ENCODE results near the gene ENDOU. TPM values are rescaled to one million over a fixed set of nuclear protein-coding genes. Genes with fewer than 3 reads are reported as not detected.
A peak's percentile ranks its signal among the peaks of the same experiment; 100 is the strongest.

The ENDOU gene
- total and polyA plus RNA-seq, 2 experiments from 2014 or later = 0.22 TPM; not detected in 1

DNA sequence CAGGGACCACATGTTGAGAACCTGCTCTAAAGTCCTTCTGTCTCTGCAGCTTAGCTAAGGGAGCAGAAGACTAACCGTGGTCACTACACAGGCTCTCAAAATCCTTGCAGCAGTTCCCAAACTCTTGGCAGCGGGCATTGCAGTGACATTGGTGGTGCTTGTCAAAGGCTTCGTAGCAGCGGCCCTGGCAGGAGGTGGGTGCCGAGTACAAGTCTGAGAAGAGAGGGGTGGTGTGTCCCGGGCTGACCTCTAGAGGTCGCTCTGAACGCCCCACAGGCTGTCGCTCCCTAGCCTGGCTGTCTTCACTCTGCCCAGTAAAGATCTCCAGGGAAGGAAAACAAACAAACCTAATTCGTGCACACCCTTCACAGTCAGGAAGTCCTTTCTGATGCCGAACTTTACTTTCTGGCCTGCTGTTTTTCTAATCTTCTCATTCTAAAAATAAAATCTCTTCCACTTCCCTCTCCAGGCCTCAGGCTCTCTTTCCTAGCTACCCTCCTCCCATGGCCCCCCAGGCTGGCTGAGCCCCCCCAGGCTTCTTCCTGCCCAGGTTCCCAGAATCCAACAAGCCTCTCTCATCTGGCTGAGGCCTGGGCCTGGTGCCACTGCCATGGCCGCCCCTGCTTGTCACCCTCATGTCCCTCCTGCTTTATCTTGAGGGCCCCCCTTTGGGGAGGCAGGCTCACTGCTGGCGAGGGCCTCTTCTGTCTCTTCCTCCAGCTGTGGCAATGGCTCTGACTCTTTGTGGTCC is 7.7 kb downstream of the ENDOU start:
- H3K27ac ChIP-seq = peak overlapping the region; percentile 55
- no peaks in the 10 kb centered on the region for H3K79me2 ChIP-seq (ENCODE audit: insufficient read depth)
- peak overlapping the region; percentile 49 for H3K4me2 ChIP-seq (ENCODE audit: unreplicated experiment)
- H3F3A ChIP-seq (ENCODE audit: insufficient read depth) = no peaks in the 10 kb centered on the region
- peak overlapping the region; percentile 82 for H3K9ac ChIP-seq
- no peaks in the 10 kb centered on the region for H3K27me3 ChIP-seq (replicated peaks; ENCODE audit: insufficient read depth)
- TF ChIP-seq EZH2 (IDR thresholded peaks at IDR 0.05; ENCODE audit: insufficient read depth, poor library complexity, severe bottlenecking) (no peak), EZH2phosphoT487 (IDR thresholded peaks at IDR 0.05; ENCODE audit: insufficient read depth, low read depth) (no peak)
- H3K36me3 ChIP-seq (ENCODE audit: low read depth) = no peaks in the 10 kb centered on the region
- peak overlapping the region; percentile 93 for H2AFZ ChIP-seq
- H3K4me1 ChIP-seq (ENCODE audit: insufficient read depth) = peaks cover 16% of the 10 kb centered on the region
- no peaks in the 10 kb centered on the region for H3K9me2 ChIP-seq (ENCODE audit: insufficient read depth)
- no peaks in the 10 kb centered on the region for H4K20me1 ChIP-seq (ENCODE audit: insufficient read depth)
- in situ Hi-C loops (cut with MboI) = no loop called here
- no peaks in the 10 kb centered on the region for H3K9me3 ChIP-seq (ENCODE audit: low read depth)
- DNase-seq = peak; percentile 88
- no peak overlapping the region for H3K4me3 ChIP-seq
- WGBS, 2 experiments (ENCODE audit: low coverage in 1 of 2, low lambda C conversion rate in 2 of 2, missing lambda C conversion rate in 2 of 2) = 16% methylated on average over 13 of the region's 13 CpGs

DNA sequence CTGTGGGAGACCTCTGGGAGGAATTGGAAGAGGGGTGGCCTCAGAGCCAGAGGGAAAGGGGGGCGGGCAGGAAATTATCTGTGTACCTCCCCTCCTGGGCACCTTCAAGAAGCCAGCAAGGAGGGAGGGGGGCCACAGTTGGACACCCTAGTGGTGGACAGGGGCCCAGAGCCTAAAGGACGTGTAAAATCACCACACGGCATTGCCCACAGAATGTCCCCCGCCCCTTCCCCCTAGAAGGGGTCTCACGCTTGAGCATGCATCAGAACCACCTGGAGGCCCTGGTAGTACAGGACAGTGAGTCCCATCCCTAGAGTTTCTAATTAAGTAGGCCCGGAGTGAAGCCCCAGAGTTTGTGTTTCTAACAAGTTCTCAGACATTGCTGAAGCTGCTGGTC is 8.2 kb downstream of the ENDOU start:
- Histone ChIP-seq H3K9ac (0 out of 2 replicates have a peak overlapping the region, but pooled peaks have one; percentile 82), H3K4me2 (ENCODE audit: unreplicated experiment) (no peak overlapping the region)
- TF ChIP-seq EZH2phosphoT487 (IDR thresholded peaks at IDR 0.05; ENCODE audit: insufficient read depth, low read depth) = no peak
- TF ChIP-seq EZH2 (IDR thresholded peaks at IDR 0.05; ENCODE audit: insufficient read depth, poor library complexity, severe bottlenecking) = no peak

DNA sequence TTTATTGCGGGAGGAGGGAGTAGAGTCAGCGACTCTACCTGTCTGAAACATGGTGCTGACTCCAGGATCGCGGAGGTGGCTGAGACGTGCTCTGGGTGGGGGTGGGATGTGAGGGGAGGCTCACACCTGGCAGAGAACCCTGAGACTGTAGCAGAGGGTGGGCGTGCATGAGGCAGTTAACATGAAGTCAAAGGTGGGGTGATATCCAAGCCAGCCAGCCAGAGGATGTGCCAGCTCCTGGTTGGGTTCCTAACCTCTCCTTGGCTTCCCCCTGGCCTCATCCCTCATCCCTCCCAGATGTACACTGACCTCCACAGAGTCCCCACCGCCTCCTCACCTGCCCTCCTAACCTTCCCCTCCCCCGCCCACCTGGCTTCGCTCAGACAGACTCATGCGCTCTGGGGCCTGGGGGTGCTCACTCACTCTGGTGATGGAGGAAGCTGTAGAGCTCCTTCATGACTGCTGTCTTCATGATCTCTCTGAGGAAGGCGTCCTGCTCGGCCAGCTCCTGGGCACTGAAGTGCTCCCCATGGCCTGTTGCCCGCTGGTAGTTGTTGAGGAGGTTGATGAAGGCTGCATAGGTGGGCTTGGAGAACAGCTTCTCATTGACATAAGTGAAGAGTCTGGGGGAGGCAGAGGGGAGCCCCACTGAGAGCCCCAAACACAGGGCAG is 9.3 kb downstream of the ENDOU start:
- peaks cover 16% of the 10 kb centered on the region for H3K4me1 ChIP-seq (ENCODE audit: insufficient read depth)
- peak overlapping the region; percentile 61; the same call in 1 of the 2 replicates for H2AFZ ChIP-seq
- no peak for DNase-seq
- H4K20me1 ChIP-seq (ENCODE audit: insufficient read depth) = no peaks in the 10 kb centered on the region
- H3F3A ChIP-seq (ENCODE audit: insufficient read depth) = no peaks in the 10 kb centered on the region
- H3K79me2 ChIP-seq (ENCODE audit: insufficient read depth) = no peaks in the 10 kb centered on the region
- in situ Hi-C loops (cut with MboI) = no loop called here
- no peak for TF ChIP-seq EZH2 (IDR thresholded peaks at IDR 0.05; ENCODE audit: insufficient read depth, poor library complexity, severe bottlenecking)
- TF ChIP-seq EZH2phosphoT487 (IDR thresholded peaks at IDR 0.05; ENCODE audit: insufficient read depth, low read depth) = no peak
- no peaks in the 10 kb centered on the region for H3K9me3 ChIP-seq (ENCODE audit: low read depth)
- no peak overlapping the region for H3K9ac ChIP-seq
- H3K4me3 ChIP-seq = peak overlapping the region; percentile 43; the same call in 1 of the 2 replicates
- no peaks in the 10 kb centered on the region for H3K36me3 ChIP-seq (ENCODE audit: low read depth)
- H3K27me3 ChIP-seq (replicated peaks; ENCODE audit: insufficient read depth) = no peaks in the 10 kb centered on the region
- no peaks in the 10 kb centered on the region for H3K9me2 ChIP-seq (ENCODE audit: insufficient read depth)
- 79 to 87% methylated on average over 11 to 13 of the region's 13 CpGs for WGBS, 2 experiments (ENCODE audit: low coverage in 1 of 2, low lambda C conversion rate in 2 of 2, missing lambda C conversion rate in 2 of 2)
- peak overlapping the region; percentile 83 for H3K4me2 ChIP-seq (ENCODE audit: unreplicated experiment)
- no peak overlapping the region for H3K27ac ChIP-seq

More for the DNA sequence above, 8.2 kb downstream of the ENDOU start:
- Histone ChIP-seq H3K4me1 (ENCODE audit: insufficient read depth) (peaks cover 16% of the 10 kb centered on the region), H3K79me2 (ENCODE audit: insufficient read depth) (no peaks in the 10 kb centered on the region), H3F3A (ENCODE audit: insufficient read depth) (no peaks in the 10 kb centered on the region), H2AFZ (peak overlapping the region; percentile 93; the same call in 1 of the 2 replicates), H3K9me2 (ENCODE audit: insufficient read depth) (no peaks in the 10 kb centered on the region), H3K27me3 (replicated peaks; ENCODE audit: insufficient read depth) (no peaks in the 10 kb centered on the region), H3K9me3 (ENCODE audit: low read depth) (no peaks in the 10 kb centered on the region), H4K20me1 (ENCODE audit: insufficient read depth) (no peaks in the 10 kb centered on the region), H3K36me3 (ENCODE audit: low read depth) (no peaks in the 10 kb centered on the region), H3K4me3 (no peak overlapping the region), H3K27ac (no peak overlapping the region)
- WGBS, 2 experiments (ENCODE audit: low coverage in 1 of 2, low lambda C conversion rate in 2 of 2, missing lambda C conversion rate in 2 of 2) = 68 to 69% methylated on average over 5 to 6 of the region's 6 CpGs
- DNase-seq = no peak
- in situ Hi-C loops (cut with MboI) = no loop called here

DNA sequence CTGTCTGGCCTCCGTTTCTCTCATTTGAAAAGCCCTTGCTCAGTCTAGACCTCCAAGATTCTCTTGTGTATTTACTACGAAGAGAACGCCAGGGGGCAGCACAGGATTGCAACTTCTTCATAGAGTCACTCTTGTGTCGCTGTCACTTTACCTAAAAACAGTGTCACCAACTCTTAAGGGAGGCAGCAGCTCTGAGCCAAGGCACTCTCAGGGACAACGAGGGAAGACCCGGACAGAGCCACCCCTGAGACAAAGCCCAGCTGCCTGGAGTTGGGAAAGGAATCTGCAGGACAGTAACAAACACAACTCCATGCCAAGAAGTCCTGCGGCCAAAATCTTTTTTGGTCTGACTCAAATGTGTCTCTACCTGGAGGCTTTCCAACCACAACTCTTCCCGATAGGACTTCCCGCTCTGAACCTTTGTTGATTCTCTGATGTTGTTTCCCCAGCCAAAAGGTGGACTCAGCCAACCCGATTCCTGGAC is 9.9 kb downstream of the ENDOU start:
- H3K4me3 ChIP-seq = peak overlapping the region; percentile 43
- H2AFZ ChIP-seq = peak overlapping the region; percentile 61; the same call in 1 of the 2 replicates
- in situ Hi-C loops (cut with MboI) = no loop called here
- no peak overlapping the region for H3K27ac ChIP-seq
- 6 to 11% methylated on average over 10 of the region's 10 CpGs for WGBS, 2 experiments (ENCODE audit: low coverage in 1 of 2, low lambda C conversion rate in 2 of 2, missing lambda C conversion rate in 2 of 2)
- no peaks in the 10 kb centered on the region for H3K27me3 ChIP-seq (replicated peaks; ENCODE audit: insufficient read depth)
- DNase-seq = peak; percentile 88
- peak overlapping the region; percentile 83 for H3K4me2 ChIP-seq (ENCODE audit: unreplicated experiment)
- H3K9ac ChIP-seq = no peak overlapping the region
- no peaks in the 10 kb centered on the region for H3K36me3 ChIP-seq (ENCODE audit: low read depth)
- H3F3A ChIP-seq (ENCODE audit: insufficient read depth) = no peaks in the 10 kb centered on the region
- no peaks in the 10 kb centered on the region for H4K20me1 ChIP-seq (ENCODE audit: insufficient read depth)
- H3K9me2 ChIP-seq (ENCODE audit: insufficient read depth) = no peaks in the 10 kb centered on the region
- TF ChIP-seq EZH2 (IDR thresholded peaks at IDR 0.05; ENCODE audit: insufficient read depth, poor library complexity, severe bottlenecking) (no peak), EZH2phosphoT487 (IDR thresholded peaks at IDR 0.05; ENCODE audit: insufficient read depth, low read depth) (no peak)
- no peaks in the 10 kb centered on the region for H3K79me2 ChIP-seq (ENCODE audit: insufficient read depth)
- H3K9me3 ChIP-seq (ENCODE audit: low read depth) = no peaks in the 10 kb centered on the region
- peaks cover 16% of the 10 kb centered on the region for H3K4me1 ChIP-seq (ENCODE audit: insufficient read depth)

Measured in GM23248 (cell line).